Stimulated activated CD4-positive, alpha-beta T cell treated with anti-CD3 and anti-CD28 coated beads, Interleukin-15, amount 100 ng/mL, for 48 hours (primary cell): Measurements from ENCODE around the gene ADARB2.
"Not testable (repeated sequence)": the region's sequence is repeated elsewhere in the genome, so short reads cannot be mapped to it uniquely, and the experiment has no call there.

Experiments
- DNase-seq, 2 donors: peaks; one replicate each; pipeline ENCODE4 v3.0.0-alpha.2; 2020; ENCODE audit warnings: low read depth in 2 of 2

Gene ADARB2

DNA sequence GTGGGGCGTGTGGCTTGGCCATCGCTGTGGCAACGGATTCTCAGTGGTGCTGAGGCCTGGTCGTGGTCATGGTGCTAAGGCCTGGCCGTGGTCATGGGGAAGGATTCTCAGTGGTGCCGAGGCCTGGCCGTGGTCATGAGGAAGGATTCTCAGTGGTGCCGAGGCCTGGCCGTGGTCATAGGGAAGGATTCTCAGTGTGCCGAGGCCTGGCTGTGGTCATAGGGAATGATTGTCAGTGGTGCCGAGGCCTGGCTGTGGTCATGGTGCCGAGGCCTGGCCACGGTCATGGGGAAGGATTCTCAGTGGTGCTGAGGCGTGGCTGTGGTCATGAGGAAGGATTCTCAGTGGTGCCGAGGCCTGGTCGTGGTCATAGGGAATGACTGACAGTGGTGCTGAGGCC lies 327.9 kb downstream of the ADARB2 start:
- no peak for DNase-seq

DNA sequence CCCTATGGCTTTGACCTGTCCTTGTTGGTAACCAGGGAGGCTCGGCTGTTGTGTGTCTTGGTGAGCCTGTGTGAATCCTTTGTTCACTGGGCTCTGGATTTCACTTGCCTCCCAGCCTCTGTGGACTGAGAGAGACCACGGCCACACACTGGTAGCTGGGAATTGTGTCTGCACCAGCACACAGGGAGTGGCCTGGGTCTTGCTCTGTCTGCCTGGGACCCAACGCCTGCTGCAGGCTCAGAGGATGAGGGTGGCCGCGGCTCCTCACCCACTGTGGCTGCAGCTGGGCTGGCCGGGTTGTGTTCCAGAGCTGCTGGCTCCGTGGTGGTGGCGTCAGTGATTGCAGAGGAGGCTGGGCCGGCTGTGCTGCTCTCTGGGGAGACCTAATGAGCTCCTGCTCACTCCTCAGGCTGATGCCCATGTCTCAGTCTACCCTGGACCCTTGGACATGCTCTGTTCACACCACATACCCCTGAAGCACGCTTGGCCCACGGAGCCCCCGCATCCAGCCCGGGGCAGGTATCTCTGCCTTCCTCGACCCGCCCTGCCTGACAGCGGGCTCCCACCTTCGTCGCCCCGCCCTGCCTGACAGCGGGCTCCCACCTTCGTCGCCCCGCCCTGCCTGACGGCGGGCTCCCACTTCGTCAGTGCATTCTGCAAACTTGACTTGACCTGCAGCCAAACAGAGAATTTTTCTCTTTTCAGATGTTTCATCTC lies 328.5 kb downstream of the ADARB2 start:
- DNase-seq = no peak

DNA sequence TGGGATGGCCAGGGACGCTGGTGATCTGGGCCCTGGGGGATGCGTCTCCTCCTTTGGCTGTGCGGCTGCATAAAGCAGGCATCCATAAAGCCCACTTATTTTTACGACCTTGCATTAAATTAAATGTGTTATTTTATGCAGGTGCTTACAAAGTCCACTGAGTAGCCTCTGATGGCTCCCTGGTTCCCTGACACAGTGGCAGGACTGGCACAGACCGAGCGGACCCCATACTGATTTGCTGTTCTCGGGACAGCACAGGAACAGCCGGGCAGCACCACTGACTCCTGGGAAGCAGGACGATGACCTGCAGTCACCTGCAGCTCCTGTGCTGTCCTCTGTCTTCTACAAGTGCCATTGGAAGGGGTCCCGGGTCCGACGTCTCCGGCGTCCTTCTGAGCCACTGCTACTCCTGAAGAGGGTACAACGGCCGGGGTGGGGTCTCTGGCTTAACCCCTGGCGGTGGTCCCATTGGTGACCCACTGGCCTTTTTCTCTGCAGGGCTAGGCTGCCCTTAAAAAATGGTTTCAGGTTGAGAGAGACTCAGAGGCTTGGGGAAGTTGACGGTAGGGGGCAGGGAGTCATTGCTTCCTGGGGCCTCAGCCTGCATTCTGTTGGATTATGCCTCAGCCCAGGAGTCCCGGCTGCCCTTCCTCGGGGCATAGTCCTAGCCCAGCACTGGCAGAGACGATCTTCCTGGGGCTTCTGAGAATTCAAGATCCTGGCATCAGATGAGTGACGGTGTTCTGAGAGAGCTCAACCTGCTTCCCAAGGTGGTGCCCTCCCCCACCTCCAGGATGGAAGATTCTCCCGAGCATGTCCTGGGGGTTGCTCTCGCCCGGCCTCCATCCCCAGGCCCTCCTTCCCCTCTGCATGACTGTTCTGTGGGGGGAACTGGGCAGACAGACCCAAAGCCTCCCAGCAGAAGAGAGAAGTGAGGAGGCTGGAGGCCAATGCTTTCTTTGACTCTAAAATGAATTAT lies 330.1 kb downstream of the ADARB2 start:
- DNase-seq = no peak

DNA sequence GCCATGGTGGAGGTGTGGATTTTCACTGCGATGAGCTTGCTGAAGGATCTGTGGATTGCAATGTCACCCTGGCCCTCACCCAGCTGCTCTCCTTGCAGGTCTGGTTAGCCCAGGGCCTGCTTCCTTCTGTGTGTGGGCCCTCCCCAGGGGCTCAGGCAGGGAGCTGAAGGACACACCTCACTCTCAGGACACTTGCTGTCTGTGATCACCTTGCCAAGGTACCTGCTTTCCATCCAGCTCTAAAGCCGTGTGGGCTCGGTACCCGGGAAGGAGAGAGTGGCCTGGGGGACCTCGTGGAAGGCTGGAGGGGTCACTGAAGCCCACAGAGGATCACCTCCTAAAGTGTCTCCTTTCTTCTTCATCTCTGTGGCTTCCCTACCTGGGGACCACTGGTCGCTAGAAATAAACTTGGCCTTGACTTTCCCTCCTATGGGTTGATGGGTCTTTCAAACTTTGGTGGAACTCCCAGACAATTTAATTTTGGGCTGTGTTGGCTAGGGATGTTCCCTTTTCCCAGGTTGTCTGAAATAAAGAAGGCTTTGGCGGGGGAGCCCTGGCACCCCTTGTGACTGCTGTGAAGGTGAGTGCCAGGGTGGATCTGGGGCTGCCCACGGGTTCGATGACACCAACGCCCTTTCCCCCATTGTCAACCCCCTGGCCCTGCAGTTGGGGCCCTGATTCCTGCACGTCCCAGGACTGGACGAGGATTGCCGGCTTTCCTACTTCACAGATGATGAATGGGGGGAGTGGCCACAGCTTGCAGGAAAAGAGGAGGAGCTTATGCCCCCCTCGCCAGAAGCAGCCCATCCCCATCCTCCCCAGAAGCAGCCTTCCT lies 331.0 kb downstream of the ADARB2 start:
- no peak for DNase-seq

DNA sequence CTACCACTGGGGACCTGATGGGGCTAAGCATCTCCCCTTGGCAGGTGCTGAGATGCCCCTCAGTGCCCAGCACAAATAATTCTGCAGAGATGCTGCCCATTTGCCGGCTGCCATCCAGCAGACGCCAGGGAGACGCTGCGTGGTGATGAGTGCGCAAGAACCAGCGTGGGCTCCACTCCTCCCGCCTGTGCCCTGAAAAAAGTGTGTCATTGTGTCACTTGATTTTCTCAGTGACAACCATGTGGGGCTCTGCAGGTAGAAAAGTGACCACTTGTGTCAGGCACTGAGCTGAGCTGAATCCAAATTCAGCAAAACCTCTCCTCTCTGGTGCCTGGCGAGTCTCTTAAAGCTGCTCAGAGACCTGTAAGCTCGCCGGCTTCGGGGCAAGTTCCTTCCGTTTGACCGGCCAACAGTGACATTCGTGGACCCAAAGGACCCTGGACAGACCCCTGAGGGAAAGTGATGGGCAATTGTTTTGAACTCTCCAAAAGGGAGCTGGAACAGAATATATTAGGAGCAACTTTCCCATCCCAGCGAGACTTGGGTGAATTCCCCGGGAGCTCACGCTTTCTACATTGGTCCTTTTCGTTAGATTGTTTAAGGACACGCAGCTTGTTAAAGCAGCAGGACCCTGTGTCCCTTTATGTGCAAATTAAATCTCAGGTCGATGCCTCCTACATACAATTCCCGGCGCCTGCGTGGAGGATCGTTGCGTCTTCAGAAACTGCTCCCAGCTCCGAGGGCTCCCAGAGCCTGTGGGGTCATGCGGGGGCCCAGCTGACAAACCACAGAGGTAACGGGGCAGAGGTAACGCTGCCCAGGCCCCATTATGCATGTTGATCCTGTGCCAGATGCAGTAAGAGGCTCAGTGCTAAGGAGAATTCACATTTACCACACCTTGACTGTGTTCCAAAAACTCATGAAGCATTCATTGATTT lies 332.7 kb downstream of the ADARB2 start:
- no peak for DNase-seq

DNA sequence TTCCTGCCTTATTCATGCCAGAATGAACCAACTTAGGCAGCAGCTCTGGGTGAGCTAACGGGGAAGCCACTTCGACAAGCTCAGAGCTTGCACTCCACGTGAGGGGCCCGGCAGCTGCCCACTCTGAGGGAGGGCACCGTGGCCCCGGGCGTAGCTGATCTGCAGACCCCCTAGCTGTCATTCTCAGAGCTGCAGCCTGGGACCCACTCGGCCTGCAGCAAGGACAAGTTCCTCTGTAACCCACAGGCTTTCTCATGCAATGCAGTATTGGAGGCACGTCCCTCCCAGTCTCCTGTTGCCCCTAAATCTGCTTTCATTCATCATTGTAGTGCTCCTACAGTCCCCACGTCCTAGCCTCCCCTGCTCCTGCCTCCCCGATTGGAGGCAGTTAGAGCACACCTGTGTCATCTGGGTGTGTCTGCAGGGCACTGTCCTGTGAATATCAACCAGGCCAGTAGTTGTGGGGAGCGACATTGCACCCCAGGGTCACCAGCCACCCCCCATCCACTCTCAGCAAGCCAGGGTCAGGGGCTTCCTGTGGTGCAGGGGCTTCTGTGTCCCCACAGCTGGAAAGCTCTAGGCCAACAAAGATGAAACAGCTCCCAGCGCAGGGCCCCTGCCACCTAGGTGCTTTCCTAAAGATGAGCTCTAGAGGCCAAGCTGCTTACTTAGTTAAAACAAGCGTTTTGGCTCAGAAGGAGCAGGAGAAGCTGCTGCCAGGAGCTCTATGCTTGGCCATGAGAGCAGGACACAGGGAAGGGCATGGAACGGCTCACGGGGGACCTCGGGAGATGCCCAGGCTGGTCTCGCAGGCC lies 333.6 kb downstream of the ADARB2 start:
- no peak for DNase-seq

DNA sequence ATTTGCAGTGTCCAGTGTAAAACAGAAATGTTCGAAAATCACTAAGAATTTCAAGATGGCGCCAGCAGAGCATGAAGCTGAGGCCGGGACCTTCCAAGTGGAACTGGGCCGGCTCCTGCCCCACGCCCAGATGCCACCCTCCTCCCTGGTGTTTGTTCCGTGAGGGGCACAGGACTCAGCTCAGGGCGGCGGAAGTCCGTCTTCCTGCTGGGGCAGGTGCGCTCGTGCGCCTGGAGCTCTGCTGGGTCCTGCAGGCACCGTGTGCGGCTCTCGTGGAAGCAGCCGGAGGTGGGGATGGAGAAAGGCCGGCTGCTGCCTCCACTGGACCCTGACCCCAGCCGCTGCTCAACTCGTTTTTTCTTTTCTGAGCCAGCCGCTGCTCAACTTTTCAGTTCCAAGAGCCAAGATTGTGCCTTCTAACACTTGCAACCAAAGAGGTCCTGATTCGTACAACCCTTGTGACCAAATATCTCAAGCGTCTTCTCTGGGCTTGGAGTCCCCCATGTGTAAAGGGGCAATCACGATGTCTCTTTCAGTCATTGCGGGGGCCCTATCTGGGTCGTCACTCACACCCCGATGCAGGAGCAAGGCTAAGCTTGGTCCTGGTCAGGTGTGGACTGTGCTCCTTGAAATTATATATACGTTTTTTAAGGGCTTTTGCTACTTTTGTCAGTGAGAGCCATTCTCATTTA lies 334.4 kb downstream of the ADARB2 start:
- DNase-seq = no peak

DNA sequence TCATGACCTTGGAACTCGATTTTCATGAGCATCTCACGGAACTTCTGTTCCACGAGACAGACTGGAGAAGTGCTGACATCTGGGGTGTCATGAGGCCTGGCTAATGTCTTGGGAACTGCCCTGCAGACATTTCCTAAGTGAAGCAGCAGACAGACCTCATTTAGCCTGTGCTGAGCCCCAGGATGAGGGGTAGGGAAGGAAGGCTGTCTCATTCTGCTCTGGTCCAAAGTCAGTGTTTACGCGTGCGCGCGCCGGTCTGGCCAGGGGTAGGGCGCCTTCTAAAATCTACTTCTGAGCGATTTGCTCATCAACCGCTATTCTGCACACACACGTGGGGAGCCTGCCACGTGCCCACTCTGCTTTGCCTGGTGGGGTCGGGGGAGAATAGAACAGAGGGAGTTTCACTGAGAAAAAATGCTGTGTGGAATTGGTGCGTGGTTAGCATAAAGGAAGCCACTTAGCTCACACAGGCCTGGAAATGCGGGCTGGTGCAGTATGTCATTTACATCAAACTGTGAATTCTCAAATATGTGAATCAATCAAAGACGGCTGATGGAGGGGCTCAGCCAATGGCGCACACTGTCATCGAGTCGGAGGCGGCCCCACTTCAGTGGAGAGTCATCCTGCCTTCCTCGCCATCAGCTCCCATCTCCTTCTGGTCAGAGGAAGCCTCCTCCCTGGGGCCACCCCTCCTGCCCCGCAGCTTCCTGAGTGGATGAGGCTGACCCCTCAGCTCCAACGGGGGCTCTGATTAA lies 335.1 kb downstream of the ADARB2 start:
- DNase-seq = no peak

DNA sequence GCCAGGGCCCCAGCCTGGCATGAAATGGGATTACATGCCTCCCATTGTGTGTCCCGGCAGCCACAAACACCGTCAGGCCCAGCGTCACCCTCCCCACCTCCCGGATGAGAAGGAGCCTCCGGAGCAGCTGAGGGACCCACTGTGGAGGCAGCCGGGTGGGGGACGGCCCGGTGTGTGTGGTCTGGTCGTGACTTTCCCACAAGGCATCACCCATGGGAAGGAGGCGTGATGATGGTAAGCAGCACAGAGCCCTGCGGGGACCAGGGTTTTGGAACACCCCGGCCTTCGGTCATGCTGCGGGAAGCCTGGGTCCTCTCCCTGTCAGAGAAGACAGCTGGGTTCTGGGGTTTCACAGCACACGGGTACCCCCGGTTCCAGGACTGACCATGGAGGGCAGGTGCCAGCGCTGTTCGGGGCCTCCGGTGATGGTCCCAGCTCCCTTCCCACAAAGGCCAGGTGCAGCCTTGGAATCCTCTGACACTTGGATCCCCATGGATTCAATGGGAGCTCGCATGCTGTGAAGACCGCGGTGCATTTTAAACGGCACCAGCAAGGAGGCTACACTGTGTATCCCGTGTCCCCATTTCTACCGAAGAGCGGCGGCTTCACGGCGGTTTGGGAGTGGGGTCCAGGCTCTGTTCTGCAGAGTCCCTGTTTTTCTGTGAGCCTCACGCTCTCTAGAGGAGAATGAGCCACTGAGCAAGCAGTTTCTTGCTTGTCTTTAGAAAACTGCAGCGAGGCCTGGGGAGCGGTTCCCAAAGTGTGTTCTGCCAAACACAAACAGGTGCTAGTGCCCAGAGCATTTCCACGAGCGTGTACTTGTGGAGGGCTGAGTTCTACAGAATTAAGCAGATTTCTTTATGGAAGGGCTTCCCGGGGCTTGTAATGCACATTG lies 336.0 kb downstream of the ADARB2 start:
- DNase-seq = no peak

DNA sequence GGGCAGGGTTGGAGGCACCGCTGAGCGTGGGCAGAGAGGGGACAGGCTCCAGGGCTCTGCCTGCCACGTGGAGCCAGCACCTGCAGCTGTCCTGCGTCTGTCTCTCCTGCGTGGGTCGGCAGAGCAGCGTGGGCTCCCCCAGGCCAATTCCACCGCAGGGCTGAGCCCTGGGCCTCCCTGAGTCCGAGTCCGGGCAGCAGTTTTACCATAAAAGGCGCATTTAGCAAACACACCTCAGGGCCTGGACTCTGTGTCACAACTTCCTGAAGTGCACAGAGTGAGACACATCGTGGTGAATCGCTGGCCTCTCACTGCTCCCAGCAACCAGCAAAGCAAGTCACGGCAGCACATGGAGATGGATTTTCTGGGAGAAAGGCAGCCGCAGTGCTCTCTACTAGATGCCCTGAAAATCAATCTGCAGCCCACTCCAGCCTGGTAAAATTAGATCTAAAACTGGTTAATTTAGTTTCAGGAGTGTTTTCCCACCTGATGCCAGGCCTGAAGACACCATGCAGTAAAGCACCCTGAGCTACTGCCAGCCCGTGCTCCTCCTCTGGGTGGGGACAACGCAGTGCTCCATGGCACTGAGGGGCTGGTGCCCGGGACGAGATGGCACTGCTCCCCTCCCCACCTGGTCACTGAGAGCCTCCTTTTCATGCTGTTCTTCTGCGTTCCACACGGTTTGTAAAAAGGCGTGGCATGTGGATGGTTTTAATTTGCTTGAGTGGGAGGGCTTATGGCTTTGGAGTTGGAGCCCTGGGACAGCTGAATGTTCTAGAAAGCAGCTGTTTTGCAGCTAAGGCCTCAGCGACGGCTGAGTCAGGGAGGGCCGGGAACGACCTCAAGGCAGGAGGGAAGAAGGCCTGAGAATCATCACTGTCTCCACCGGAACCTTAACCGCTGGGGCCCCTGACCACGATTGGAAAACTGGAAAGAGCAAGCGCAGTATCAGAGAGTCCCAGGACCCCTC lies 336.9 kb downstream of the ADARB2 start:
- DNase-seq = no peak

DNA sequence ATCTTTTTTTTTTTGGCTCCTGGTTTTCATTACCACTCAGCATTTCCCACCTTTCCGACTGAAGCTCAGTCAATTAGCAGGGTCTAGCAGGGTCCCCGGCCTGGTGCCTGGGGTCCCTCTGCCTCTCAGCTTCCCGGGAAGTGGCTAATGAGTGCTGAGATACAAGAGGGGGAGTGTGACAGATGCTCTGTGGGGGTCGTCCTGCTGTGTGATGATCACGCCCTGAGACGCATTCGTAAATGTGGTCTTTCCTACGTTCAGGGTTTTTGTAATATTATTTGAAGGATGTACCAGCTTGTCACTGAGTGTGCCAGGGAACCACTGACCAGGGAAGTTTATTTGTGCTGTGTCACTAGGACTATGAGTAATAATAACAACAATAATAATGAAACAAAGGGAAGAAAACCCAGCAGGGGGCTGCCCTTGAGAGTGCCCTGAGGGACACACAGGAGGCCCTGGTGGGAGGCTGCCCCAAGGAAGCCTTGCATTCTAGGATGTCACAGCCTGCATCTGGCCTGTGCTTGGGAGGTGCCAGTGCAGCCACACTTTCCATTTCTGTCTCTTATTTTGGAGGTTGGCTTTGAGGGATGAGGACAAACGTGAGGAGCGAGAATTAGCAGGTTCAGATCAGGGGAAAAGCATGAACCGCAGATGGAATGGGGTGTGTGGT lies 337.8 kb downstream of the ADARB2 start:
- DNase-seq = no peak

DNA sequence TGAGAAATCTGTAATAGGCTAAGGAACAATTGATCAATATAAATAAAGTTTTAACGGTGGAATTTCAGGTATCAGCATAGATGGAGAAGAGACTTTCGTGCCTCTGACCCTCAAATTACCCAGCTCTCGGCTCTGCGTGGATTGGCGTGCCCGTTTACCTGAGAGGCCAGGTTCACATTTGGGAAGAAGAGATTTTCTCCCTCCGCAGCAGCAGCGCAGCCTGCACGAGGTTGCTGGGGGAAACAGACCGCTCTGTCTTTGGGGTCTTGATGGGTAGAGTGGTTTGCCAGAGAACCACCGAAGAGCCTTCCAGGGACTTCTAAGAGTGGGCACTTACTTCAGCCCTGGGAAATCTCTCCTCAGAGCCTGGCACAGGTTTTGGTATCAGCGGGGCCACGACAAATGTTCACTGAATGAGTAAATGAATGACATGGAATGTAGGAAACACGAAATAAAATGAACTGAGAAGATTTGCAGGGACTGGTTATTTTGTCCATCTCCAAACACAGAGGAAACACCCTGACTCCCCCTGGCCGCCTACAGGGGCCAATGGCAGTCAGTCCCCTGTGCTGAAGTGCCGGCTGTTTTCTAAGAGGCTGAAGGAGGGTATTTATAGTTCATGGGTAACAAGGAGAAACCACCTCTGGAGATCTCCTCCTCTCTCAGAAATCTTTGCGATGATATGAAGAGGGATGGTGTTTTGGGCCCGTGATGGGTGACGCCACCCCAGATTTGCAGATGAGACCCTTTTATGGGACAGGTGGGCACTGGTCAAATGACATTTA lies 338.5 kb downstream of the ADARB2 start:
- no peak for DNase-seq

DNA sequence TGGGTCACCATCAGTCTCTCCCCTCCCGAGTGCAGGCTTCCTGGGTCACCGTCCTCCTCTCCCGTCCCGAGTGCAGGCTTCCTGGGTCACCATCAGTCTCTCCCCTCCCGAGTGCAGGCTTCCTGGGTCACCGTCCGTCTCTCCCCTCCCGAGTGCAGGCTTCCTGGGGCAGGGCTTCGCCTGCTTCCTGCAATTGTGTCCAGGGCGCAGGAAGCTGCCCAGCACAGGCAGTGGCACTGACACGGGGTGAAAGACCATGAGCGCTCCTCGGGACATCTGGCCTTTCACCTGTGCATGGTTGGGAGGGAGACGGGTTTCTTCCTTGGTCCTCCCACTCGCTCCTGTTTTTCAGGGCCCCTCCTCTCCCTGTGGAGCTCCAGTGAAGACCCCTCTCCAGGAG lies 339.2 kb downstream of the ADARB2 start:
- DNase-seq = not testable (repeated sequence)

DNA sequence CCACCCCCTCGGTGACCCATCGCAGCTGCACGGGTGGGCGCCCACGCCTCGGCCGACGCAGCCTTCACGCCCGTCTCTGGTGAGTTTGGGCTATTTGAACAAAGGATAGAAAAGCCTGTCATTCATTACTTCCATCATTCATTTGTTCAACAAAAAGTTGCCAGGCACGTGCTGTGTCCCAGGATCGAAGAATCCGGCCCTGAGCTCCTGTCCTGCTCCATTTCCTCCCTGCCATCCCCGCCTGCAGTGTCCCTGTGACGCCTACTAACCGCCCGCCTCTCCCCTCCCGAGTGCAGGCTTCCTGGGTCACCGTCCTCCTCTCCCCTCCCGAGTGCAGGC lies 341.1 kb downstream of the ADARB2 start:
- no peak for DNase-seq
